H1 (cell line): ENCODE results near the gene ABI3BP. TPM values are rescaled to one million over a fixed set of nuclear protein-coding genes. Genes with fewer than 3 reads are reported as not detected.

Experiments used
- BACH1 ChIP-seq: IDR thresholded peaks from 2 replicates; pipeline ENCODE4 v1.6.1; 2012; ENCODE audit warnings: low read length, improper control_type of control experiment
- JUN ChIP-seq: IDR thresholded peaks from 2 replicates; pipeline ENCODE4 v1.6.1; 2011; ENCODE audit warnings: low read depth, mild to moderate bottlenecking, improper control_type of control experiment, low read length
- MAX ChIP-seq: IDR thresholded peaks from 2 replicates; pipeline ENCODE4 v1.6.1; 2012; ENCODE audit warnings: inconsistent platforms
- NANOG ChIP-seq: IDR thresholded peaks from 2 replicates; pipeline ENCODE4 v1.6.1; 2011; ENCODE audit warnings: low read length, low read depth, mild to moderate bottlenecking, inconsistent platforms; ENCODE audit not compliant: insufficient read depth, poor library complexity, severe bottlenecking
- POLR2A ChIP-seq, 2 experiments: IDR thresholded peaks; 1 replicate in 1 of 2; 2 replicates in 1 of 2; pipeline ENCODE4 v1.6.1; 2011; ENCODE audit warnings: low read depth in 2 of 2, low read length in 2 of 2, mild to moderate bottlenecking in 2 of 2; ENCODE audit errors: control extremely low read depth in 1 of 2
- RAD21 ChIP-seq, 2 experiments: IDR thresholded peaks in 1 of 2; conservative IDR thresholded peaks in 1 of 2; 2 replicates each; pipeline ENCODE4 v1.6.1; 2011; ENCODE audit warnings: low read depth in 2 of 2, low read length in 2 of 2, improper control_type of control experiment in 1 of 2, inconsistent platforms in 1 of 2, mild to moderate bottlenecking in 1 of 2, moderate library complexity in 1 of 2
- SIRT6 ChIP-seq: IDR thresholded peaks from one replicate; pipeline ENCODE4 v1.7.1; 2012; ENCODE audit warnings: low read length, inconsistent platforms
- polyA plus RNA-seq, 7 experiments: library from polyadenylated mRNA; depleted of rRNA in 3 of 7; stranded (reverse) in 5 of 7; unstranded in 2 of 7; fragments of >200 nt in 5 of 7; fragments of 200-250 nt in 2 of 7; gene quantifications; 1 replicate in 5 of 7; 2 replicates in 1 of 7; 4 replicates in 1 of 7; pipeline versions ENCODE4 v1.2.1 to v1.2.3, GENCODE V29; 2011 to 2013; ENCODE audit warnings: missing spikeins in 2 of 7, mixed read lengths in 2 of 7
- total RNA-seq: library from RNA; stranded (reverse); fragmentation: NEBNext Ultra II Directional; extraction: Animal tissue kit (Norgen Biotek cat#: 25700); gene quantifications from 2 replicates; pipeline ENCODE4 v1.2.1, GENCODE V29; 2021

ABI3BP gene
- total and polyA plus RNA-seq, 2 of the 8 experiments (the other 6 are each of a cell fraction or from before 2014, with no cell fraction given) = 0.08 to 0.32 TPM

- TF ChIP-seq SIRT6 = no peak
- TF ChIP-seq JUN = no peak
- TF ChIP-seq BACH1 = no peak
- no peak for TF ChIP-seq NANOG
- no peak for TF ChIP-seq MAX
- TF ChIP-seq POLR2A (IDR thresholded peaks at IDR 0.05; ENCODE audit: control extremely low read depth in 1 of 2, low read depth in 2 of 2, low read length in 2 of 2) = no peak
- no peak for TF ChIP-seq RAD21 (IDR thresholded peaks at IDR 0.05 in 1 of 2, conservative IDR thresholded peaks at IDR 0.05 in 1 of 2; ENCODE audit: low read depth in 2 of 2, low read length in 2 of 2)
Observed at GRCh38 chr3:100748967-100749366, 244.3 kb downstream of the ABI3BP start (continued).
